GM18502 (cell line): Measurements from ENCODE around the gene CCDC186.
"Not testable (repeated sequence)": the region's sequence is repeated elsewhere in the genome, so short reads cannot be mapped to it uniquely, and the experiment has no call there.

ENCODE experiments used
- ATAC-seq: cut with Tn5 transposase; IDR thresholded peaks from one replicate; pipeline ENCODE4 v1.9.1; 2021; ENCODE audit warnings: mild to moderate bottlenecking; ENCODE audit not compliant: unreplicated experiment, poor library complexity

Gene CCDC186

GRCh38 chr10:114175667-114176066 lies 1.7 kb upstream of the CCDC186 start:
- ATAC-seq = no peak

GRCh38 chr10:114174695-114175188 lies 739 bp upstream of the CCDC186 start:
- no peak for ATAC-seq

DNA sequence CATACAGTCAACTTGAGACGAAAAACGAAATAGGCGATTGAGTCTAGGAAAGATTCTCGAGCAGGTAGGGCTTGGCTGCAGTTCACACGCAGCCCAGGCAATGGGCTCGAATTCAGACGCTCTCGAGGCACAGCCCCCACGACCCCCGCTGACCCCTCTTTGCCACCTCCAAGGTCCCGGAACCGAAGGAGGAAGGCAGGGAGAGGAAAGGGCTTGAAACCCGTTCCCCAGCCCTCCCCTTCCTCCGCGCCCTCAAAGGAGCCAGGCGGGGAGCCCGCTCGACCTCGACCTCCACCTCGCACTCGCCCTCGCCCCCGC lies 441 bp downstream of the CCDC186 start:
- peak; percentile 0 for ATAC-seq

GRCh38 chr10:114172776-114173602 lies 1.0 kb downstream of the CCDC186 start:
- no peak for ATAC-seq

DNA sequence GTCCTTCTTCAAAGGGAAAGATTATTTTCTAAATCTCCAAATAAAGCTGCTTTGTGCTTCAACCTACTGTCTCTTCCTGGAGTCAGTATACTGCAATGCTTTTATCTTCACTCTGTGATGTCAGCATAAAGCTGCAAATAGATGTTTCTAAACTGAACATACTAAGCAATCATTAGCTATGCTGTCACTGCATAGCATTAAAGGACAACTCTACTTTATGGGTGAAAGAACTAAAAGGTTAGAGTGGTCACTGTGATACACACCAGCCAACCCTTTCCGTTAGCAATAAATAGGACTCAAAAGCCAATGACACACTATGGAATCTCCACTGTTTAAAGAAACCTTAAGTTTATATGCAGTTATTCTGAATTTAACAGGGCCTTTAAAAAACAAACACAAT lies 1.8 kb downstream of the CCDC186 start:
- ATAC-seq = no peak

DNA sequence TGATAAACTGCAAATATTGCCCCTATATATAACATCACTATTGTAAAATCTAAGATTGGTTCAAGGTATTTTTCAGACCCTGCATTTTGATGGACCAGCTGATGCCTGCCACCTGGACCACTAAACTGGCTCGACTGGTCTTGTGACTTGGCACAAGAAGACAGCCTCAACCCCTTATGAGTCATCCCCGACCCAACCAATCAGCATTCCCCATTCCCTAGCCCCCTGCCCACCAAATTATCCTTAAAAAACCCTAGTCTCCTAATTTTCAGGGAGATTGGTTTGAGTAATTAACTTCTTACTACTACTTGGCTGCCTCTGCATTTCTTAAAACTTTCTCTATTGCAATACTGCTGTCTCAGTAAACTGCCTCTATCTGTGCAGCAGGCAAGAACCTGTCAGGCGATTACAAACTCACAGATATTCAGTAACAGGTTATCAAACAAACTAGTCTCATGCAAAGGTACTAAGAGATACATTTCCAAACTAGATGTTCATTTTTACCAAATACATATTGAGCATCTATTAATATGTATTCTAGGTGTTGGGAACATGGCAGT lies 5.5 kb downstream of the CCDC186 start:
- ATAC-seq = no peak

DNA sequence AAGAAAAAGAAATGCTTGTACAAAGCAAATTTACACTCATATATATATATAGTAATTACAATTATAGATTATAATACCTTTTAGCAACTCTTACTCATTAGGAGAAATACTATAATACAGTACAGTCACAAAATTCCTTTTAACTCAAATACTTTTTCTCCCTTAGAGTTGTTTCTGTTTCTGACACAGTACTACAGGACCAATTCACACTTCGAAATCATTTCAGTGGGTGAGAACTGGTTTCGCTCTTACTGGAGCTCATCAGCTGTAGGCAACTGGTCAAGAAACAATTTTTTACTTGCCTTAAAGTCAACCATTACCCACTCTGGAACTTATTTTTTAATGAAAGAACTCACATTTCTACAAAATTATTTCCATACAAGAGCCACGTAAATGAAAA lies 6.0 kb downstream of the CCDC186 start:
- ATAC-seq = no peak

- ATAC-seq = no peak
Measured at GRCh38 chr10:114166494-114166893, 7.5 kb downstream of the CCDC186 start.

DNA sequence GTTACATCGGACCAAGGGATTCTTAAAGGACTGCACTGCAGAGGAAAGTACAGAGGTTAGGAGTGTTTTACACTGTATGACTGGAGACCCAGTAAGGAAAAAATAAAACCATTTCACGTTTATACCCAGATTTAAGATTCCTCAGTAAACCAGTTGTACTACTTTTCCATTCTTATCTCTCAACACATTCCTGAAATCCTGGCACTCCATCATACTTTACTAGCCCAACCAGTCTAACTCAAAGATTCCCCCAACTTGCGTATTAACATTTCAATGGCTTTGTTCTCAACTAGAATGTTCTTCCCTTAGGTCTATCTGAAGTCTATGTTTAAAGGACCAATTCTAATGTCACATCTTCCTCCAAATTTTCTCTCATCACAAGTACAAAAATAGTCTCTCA lies 8.0 kb downstream of the CCDC186 start:
- ATAC-seq = no peak

- ATAC-seq = no peak
Measured at GRCh38 chr10:114163062-114163461, 10.9 kb downstream of the CCDC186 start.

- no peak for ATAC-seq
Measured at GRCh38 chr10:114157912-114158311, 16.1 kb downstream of the CCDC186 start.

GRCh38 chr10:114151892-114152291 lies 22.1 kb downstream of the CCDC186 start:
- no peak for ATAC-seq

DNA sequence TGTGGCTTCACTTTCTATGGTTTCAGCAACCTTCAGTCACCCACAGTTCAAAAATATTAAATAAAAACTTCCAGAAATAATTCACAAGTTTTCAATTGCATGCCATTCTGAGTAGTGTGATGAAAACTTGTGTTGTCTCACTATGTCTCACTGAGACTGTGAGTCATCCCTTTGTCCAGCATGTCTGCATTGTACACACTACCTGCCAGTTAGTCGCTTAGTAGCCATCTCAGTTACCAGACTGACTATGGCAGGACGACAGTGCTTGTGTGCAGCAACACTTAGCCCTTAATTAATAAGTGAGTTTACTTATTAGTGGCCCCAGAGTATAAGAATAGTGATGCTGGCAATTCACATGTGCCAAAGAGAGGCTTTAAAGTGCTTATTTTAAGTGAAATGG lies 22.5 kb downstream of the CCDC186 start:
- ATAC-seq = no peak

GRCh38 chr10:114149476-114149875 lies 24.5 kb downstream of the CCDC186 start:
- ATAC-seq = not testable (repeated sequence)

DNA sequence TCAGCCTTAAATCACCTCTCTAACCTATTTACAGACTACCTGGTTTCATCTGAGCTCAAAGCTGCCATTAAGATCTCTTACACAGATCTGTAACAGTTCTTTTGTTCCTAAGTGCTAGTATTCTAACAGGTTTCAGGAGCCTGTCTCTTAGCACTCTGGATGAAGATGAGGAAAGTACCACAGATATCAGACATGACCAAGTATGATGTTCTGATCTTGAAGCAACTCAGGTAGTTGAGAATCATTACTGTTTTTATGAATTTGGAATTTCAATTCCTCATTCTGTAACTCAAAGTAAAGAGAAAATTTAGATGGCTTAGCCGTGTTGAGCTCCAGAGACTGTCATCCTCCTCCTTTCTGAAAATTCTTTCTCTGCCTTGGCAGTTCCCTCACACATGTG lies 30.8 kb downstream of the CCDC186 start:
- no peak for ATAC-seq

- ATAC-seq = no peak
Measured at GRCh38 chr10:114142018-114142417, 32.0 kb downstream of the CCDC186 start.

- not testable (repeated sequence) for ATAC-seq
Measured at GRCh38 chr10:114140827-114141226, 33.2 kb downstream of the CCDC186 start.

DNA sequence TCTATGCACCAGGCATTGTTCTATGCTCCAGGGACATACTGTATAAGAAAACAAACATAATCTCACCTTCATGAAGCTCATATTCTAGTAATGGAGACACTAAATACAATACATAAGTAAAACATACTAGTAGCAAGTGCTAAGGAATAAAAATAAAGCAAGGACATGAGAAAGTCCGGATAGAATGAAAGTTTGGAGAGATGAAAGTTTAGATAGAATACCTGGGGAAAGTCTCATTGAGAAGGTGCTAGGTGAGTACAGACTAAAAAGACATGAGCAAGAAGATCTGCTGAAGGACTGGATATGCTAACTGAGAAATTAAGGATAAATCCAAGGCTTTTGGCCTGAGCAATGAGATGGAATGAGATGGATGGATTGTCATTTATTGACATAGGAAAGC lies 34.0 kb downstream of the CCDC186 start:
- ATAC-seq = no peak

GRCh38 chr10:114138581-114138980 lies 35.4 kb downstream of the CCDC186 start:
- no peak for ATAC-seq

GRCh38 chr10:114135476-114135875 lies 38.5 kb downstream of the CCDC186 start:
- ATAC-seq = no peak

DNA sequence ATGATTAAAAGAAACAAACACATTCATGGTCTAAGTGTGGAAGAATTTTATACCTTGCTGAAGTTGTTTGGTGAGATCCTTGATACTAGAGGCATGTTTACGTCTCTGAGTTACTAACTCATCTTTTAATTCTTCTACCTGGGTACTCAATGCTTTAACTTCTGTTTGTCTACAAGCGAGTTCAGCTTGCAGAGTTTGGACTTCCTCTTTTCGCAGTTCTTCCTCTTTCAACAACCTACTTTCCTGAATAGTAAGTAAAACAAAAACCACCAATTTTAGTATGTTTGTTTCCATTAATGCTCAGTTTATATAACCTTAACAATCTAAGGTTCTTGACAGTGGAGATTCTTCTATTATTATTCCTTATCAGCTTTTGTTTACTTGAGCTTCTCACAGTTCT lies 42.9 kb downstream of the CCDC186 start:
- peak; percentile 72 for ATAC-seq

- no peak for ATAC-seq
Measured at GRCh38 chr10:114121031-114121430, 53.0 kb downstream of the CCDC186 start.
